ENCODE results near the gene UGT1A8.

GRCh38 chr2:233811087-233811486 is 193.7 kb downstream of the UGT1A8 start:
- TF ChIP-seq EZH2 (IDR thresholded peaks at IDR 0.05; ENCODE audit: borderline replicate concordance, low read length): no peak
- TF ChIP-seq, protein P1, sequence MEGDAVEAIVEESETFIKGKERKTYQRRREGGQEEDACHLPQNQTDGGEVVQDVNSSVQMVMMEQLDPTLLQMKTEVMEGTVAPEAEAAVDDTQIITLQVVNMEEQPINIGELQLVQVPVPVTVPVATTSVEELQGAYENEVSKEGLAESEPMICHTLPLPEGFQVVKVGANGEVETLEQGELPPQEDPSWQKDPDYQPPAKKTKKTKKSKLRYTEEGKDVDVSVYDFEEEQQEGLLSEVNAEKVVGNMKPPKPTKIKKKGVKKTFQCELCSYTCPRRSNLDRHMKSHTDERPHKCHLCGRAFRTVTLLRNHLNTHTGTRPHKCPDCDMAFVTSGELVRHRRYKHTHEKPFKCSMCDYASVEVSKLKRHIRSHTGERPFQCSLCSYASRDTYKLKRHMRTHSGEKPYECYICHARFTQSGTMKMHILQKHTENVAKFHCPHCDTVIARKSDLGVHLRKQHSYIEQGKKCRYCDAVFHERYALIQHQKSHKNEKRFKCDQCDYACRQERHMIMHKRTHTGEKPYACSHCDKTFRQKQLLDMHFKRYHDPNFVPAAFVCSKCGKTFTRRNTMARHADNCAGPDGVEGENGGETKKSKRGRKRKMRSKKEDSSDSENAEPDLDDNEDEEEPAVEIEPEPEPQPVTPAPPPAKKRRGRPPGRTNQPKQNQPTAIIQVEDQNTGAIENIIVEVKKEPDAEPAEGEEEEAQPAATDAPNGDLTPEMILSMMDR (IDR thresholded peaks at IDR 0.05; ENCODE audit: low read length): no peak
